ENCODE data around the gene ZNF827.

The ZNF827 gene

GRCh38 chr4:145784036-145784435 is 154.6 kb downstream of the ZNF827 start:
- no peak for DNase-seq

- DNase-seq = no peak
Measured at GRCh38 chr4:145782756-145783155, 155.9 kb downstream of the ZNF827 start.

GRCh38 chr4:145781351-145781750 is 157.3 kb downstream of the ZNF827 start:
- DNase-seq = no peak

GRCh38 chr4:145779319-145779801 is 159.3 kb downstream of the ZNF827 start:
- DNase-seq = no peak

GRCh38 chr4:145776208-145776607 is 162.4 kb downstream of the ZNF827 start:
- DNase-seq = no peak

GRCh38 chr4:145775406-145775805 is 163.2 kb downstream of the ZNF827 start:
- no peak for DNase-seq

- DNase-seq = no peak
Measured at GRCh38 chr4:145774473-145774872, 164.2 kb downstream of the ZNF827 start.

GRCh38 chr4:145773581-145774234 is 164.9 kb downstream of the ZNF827 start:
- no peak for DNase-seq

GRCh38 chr4:145772347-145772746 is 166.3 kb downstream of the ZNF827 start:
- no peak for DNase-seq

- DNase-seq = no peak
Measured at GRCh38 chr4:145770124-145770523, 168.5 kb downstream of the ZNF827 start.

GRCh38 chr4:145769450-145770037 is 169.1 kb downstream of the ZNF827 start:
- no peak for DNase-seq

- DNase-seq = no peak
Measured at GRCh38 chr4:145766273-145766672, 172.3 kb downstream of the ZNF827 start.

GRCh38 chr4:145763399-145763798 is 175.2 kb downstream of the ZNF827 start:
- no peak for DNase-seq

- DNase-seq = no peak
Measured at GRCh38 chr4:145762719-145763118, 175.9 kb downstream of the ZNF827 start.

- DNase-seq = no peak
Measured at GRCh38 chr4:145760961-145761929, 177.4 kb downstream of the ZNF827 start.

GRCh38 chr4:145760176-145760575 is 178.4 kb downstream of the ZNF827 start:
- no peak for DNase-seq

- no peak for DNase-seq
Measured at GRCh38 chr4:145757188-145757587, 181.4 kb downstream of the ZNF827 start.

- DNase-seq = no peak
Measured at GRCh38 chr4:145756244-145756643, 182.4 kb downstream of the ZNF827 start.

GRCh38 chr4:145755802-145756201 is 182.8 kb downstream of the ZNF827 start:
- no peak for DNase-seq

- DNase-seq = no peak
Measured at GRCh38 chr4:145743641-145744040, 195.0 kb downstream of the ZNF827 start.

- DNase-seq = no peak
Measured at GRCh38 chr4:145740806-145741205, 197.8 kb downstream of the ZNF827 start.

GRCh38 chr4:145739845-145740244 is 198.8 kb downstream of the ZNF827 start:
- DNase-seq = no peak

GRCh38 chr4:145736241-145736831 is 202.3 kb downstream of the ZNF827 start:
- no peak for DNase-seq
